Activated T-helper 2 cell treated with anti-CD3 and anti-CD28 coated beads, Interferon-gamma antibody, Interleukin-2, Interleukin-4, amounts not matched to agents 10 μg/mL and 5 μg/mL and 100 μg/mL, durations not matched to agents 14 hours and 24 hours and 36 hours (primary cell): Measurements from ENCODE around the gene MLXIPL. TPM values are rescaled to one million over a fixed set of nuclear protein-coding genes. Genes with fewer than 3 reads are reported as not detected.
"Not testable (repeated sequence)": the region's sequence is repeated elsewhere in the genome, so short reads cannot be mapped to it uniquely, and the experiment has no call there.

Experiments used
- DNase-seq: peaks from one replicate; pipeline ENCODE4 v3.0.0; 2021; ENCODE audit warnings: low spot score
- H3K27ac Mint-ChIP-seq: one replicate; pipeline ENCODE4 v1.8.0; 2021; ENCODE audit warnings: mixed read lengths
- H3K27me3 Mint-ChIP-seq: one replicate; pipeline ENCODE4 v1.8.0; 2021; ENCODE audit warnings: low read depth, mixed read lengths
- H3K36me3 Mint-ChIP-seq: one replicate; pipeline ENCODE4 v1.8.0; 2021; ENCODE audit warnings: low read depth, mixed read lengths
- H3K4me1 Mint-ChIP-seq: one replicate; pipeline ENCODE4 v1.8.0; 2021; ENCODE audit warnings: low read depth, mixed read lengths
- H3K4me3 Mint-ChIP-seq: one replicate; pipeline ENCODE4 v1.8.0; 2021; ENCODE audit warnings: low read depth, mild to moderate bottlenecking, moderate library complexity, mixed read lengths
- H3K9me3 Mint-ChIP-seq: one replicate; pipeline ENCODE4 v1.8.0; 2021; ENCODE audit warnings: mixed read lengths
- intact Hi-C: fragments of 100-400 bp; cut with micrococcal nuclease; formaldehyde crosslinking; loops from one replicate; pipeline ENCODE4 v1.15.1; 2023
- total RNA-seq: library from RNA; stranded (reverse); gene quantifications from 2 replicates; pipeline ENCODE4 v1.2.3, GENCODE V29; 2022

The MLXIPL gene
- total RNA-seq, 1 donor from 2014 or later, result not detected

GRCh38 chr7:73557397-73558257 is 66.7 kb downstream of the MLXIPL start, which contains the start of gene BCL7B:
TSS of gene BCL7B (minus strand) at chr7:73557690. CDS start at chr7:73557578, 112 bp downstream.
- H3K27me3 Mint-ChIP-seq, result no peaks in the 10 kb centered on the region
- peak; percentile 78 for DNase-seq
- H3K36me3 Mint-ChIP-seq, result peaks cover 27% of the 10 kb centered on the region
- H3K4me3 Mint-ChIP-seq, result peak within 1 kb of the TSS; percentile 88
- intact Hi-C loops, result loop anchor here (1.0 kb wide), 2 partner anchors 21 to 35 kb away; partner anchors contain the start of genes BAZ1B and TBL2
- H3K27ac Mint-ChIP-seq, result peak within 1 kb of the TSS; percentile 94
- peaks cover 36% of the 10 kb centered on the region for H3K4me1 Mint-ChIP-seq
- no peaks in the 10 kb centered on the region for H3K9me3 Mint-ChIP-seq

GRCh38 chr7:73557108-73557396 is 67.3 kb downstream of the MLXIPL start:
- Mint-ChIP-seq H3K27ac (peak overlapping the region; percentile 90), H3K36me3 (peaks cover 32% of the 10 kb centered on the region), H3K9me3 (no peaks in the 10 kb centered on the region), H3K4me1 (peaks cover 36% of the 10 kb centered on the region), H3K27me3 (no peaks in the 10 kb centered on the region), H3K4me3 (peak overlapping the region; percentile 88)
- intact Hi-C loops, result loop anchor here (1.0 kb wide), 2 partner anchors 21 to 35 kb away; partner anchors contain the start of genes BAZ1B and TBL2
- DNase-seq, result peak; percentile 90

- Mint-ChIP-seq H3K27ac (peak overlapping the region; percentile 67), H3K4me1 (peaks cover 36% of the 10 kb centered on the region), H3K9me3 (no peaks in the 10 kb centered on the region), H3K4me3 (peak overlapping the region; percentile 88), H3K27me3 (no peaks in the 10 kb centered on the region), H3K36me3 (peaks cover 34% of the 10 kb centered on the region)
- no peak for DNase-seq
- intact Hi-C loops, result loop anchor here (1.0 kb wide), 2 partner anchors 22 to 34 kb away; partner anchors contain the start of genes BAZ1B and TBL2
Measured at GRCh38 chr7:73556208-73557107, 67.9 kb downstream of the MLXIPL start.

- no peaks in the 10 kb centered on the region for H3K27me3 Mint-ChIP-seq
- no peak for DNase-seq
- H3K36me3 Mint-ChIP-seq, result peaks cover 39% of the 10 kb centered on the region
- H3K27ac Mint-ChIP-seq, result peak overlapping the region; percentile 79
- H3K4me1 Mint-ChIP-seq, result peaks cover 35% of the 10 kb centered on the region
- intact Hi-C loops, result no loop called here
- H3K4me3 Mint-ChIP-seq, result peak overlapping the region; percentile 88
- H3K9me3 Mint-ChIP-seq, result no peaks in the 10 kb centered on the region
Measured at GRCh38 chr7:73555411-73555982, 68.8 kb downstream of the MLXIPL start.

GRCh38 chr7:73550093-73550492 is 74.2 kb downstream of the MLXIPL start:
- H3K27ac Mint-ChIP-seq, intact Hi-C loops, H3K4me3 Mint-ChIP-seq, DNase-seq, H3K9me3 Mint-ChIP-seq, H3K27me3 Mint-ChIP-seq: not testable (repeated sequence)
- peaks cover 20% of the 10 kb centered on the region for H3K4me1 Mint-ChIP-seq
- H3K36me3 Mint-ChIP-seq, result peaks cover 58% of the 10 kb centered on the region

- H3K4me3 Mint-ChIP-seq, result no peak overlapping the region
- H3K4me1 Mint-ChIP-seq, result peaks cover 11% of the 10 kb centered on the region
- intact Hi-C loops, result no loop called here
- no peaks in the 10 kb centered on the region for H3K9me3 Mint-ChIP-seq
- H3K27me3 Mint-ChIP-seq, result no peaks in the 10 kb centered on the region
- H3K27ac Mint-ChIP-seq, result no peak overlapping the region
- no peak for DNase-seq
- peaks cover 51% of the 10 kb centered on the region for H3K36me3 Mint-ChIP-seq
Measured at GRCh38 chr7:73549176-73549575, 75.1 kb downstream of the MLXIPL start.

GRCh38 chr7:73547841-73548240 is 76.5 kb downstream of the MLXIPL start:
- Mint-ChIP-seq H3K27ac (no peak overlapping the region), H3K36me3 (peaks cover 53% of the 10 kb centered on the region), H3K9me3 (no peaks in the 10 kb centered on the region), H3K27me3 (no peaks in the 10 kb centered on the region), H3K4me1 (peaks cover 9% of the 10 kb centered on the region), H3K4me3 (no peak overlapping the region)
- no peak for DNase-seq
- intact Hi-C loops, result no loop called here

GRCh38 chr7:73544678-73545077 is 79.6 kb downstream of the MLXIPL start:
- no peaks in the 10 kb centered on the region for H3K27me3 Mint-ChIP-seq
- H3K27ac Mint-ChIP-seq, result no peak overlapping the region
- H3K4me3 Mint-ChIP-seq, result no peak overlapping the region
- H3K9me3 Mint-ChIP-seq, result no peaks in the 10 kb centered on the region
- no peak for DNase-seq
- intact Hi-C loops, result no loop called here
- peaks cover 9% of the 10 kb centered on the region for H3K4me1 Mint-ChIP-seq
- H3K36me3 Mint-ChIP-seq, result peaks cover 60% of the 10 kb centered on the region

Other genes starting within 250 kb of the MLXIPL start
- 0.30 and 0.51 TPM in 2 replicates for gene FZD9, start 190.7 kb downstream of the MLXIPL start, total RNA-seq
- 99.6 and 101 TPM in 2 replicates for gene BAZ1B, start 102.2 kb downstream of the MLXIPL start, total RNA-seq
- 68.6 and 74.5 TPM in 2 replicates for gene BCL7B, start 66.8 kb downstream of the MLXIPL start, total RNA-seq
- 43.3 and 43.9 TPM in 2 replicates for gene TBL2, start 45.9 kb downstream of the MLXIPL start, total RNA-seq
- 0.30 and 0.34 TPM in 2 replicates for gene VPS37D, start 43.3 kb upstream of the MLXIPL start, total RNA-seq
- gene DNAJC30, start 58.9 kb upstream of the MLXIPL start, total RNA-seq, result 9.2 TPM in 2 replicates
- gene BUD23, start 59.1 kb upstream of the MLXIPL start, total RNA-seq, result 96.0 and 109 TPM in 2 replicates
- gene STX1A, start 95.1 kb upstream of the MLXIPL start, total RNA-seq, result 17.2 and 17.6 TPM in 2 replicates
- 17.3 and 18.2 TPM in 2 replicates for gene ABHD11, start 114.3 kb upstream of the MLXIPL start, total RNA-seq
- gene CLDN3, start 145.7 kb upstream of the MLXIPL start, total RNA-seq, result not detected in 2 replicates
- not detected in 2 replicates for gene CLDN4, start 206.5 kb upstream of the MLXIPL start, total RNA-seq
- gene METTL27, start 218.0 kb upstream of the MLXIPL start, total RNA-seq, result 0.90 and 0.94 TPM in 2 replicates
- gene TMEM270, start 236.6 kb upstream of the MLXIPL start, total RNA-seq, result not detected in 2 replicates